ENCODE data around the gene AFM. TPM values are rescaled to one million over a fixed set of nuclear protein-coding genes. Genes with fewer than 3 reads are reported as not detected.

Gene AFM
- not detected for total RNA-seq

GRCh38 chr4:73481358-73481757 is at the start of gene AFM:
Gene AFM, plus strand, starts transcription at chr4:73481745. Its CDS starts 31 bp downstream, at chr4:73481776.
- Mint-ChIP-seq H3K27ac (no peak within 1 kb of the TSS), H3K4me3 (no peak within 1 kb of the TSS)
- CTCF ChIA-PET: no interaction called here

GRCh38 chr4:73431813-73432168 is 49.8 kb upstream of the AFM start:
- CTCF ChIA-PET: interaction anchor here (1.0 kb wide), 1 partner anchor 14 kb away, joined by 5 read pairs; no protein-coding TSS in a partner anchor
- Mint-ChIP-seq H3K4me1 (ENCODE audit: low read depth) (no peaks in the 10 kb centered on the region), H3K27me3 (ENCODE audit: low read depth) (peaks cover 5% of the 10 kb centered on the region), H3K27ac (no peak overlapping the region), H3K36me3 (ENCODE audit: low read depth) (no peaks in the 10 kb centered on the region), H3K4me3 (no peak overlapping the region), H3K9me3 (no peaks in the 10 kb centered on the region)
- intact Hi-C loops (cut with micrococcal nuclease): no loop called here
- DNase-seq: no peak

More at GRCh38 chr4:73481358-73481757, at the start of gene AFM:
- no peak for DNase-seq
- Mint-ChIP-seq H3K9me3 (no peaks in the 10 kb centered on the region), H3K27me3 (ENCODE audit: low read depth) (peaks cover 6% of the 10 kb centered on the region), H3K4me1 (ENCODE audit: low read depth) (no peaks in the 10 kb centered on the region), H3K36me3 (ENCODE audit: low read depth) (no peaks in the 10 kb centered on the region)
- intact Hi-C loops (cut with micrococcal nuclease): no loop called here

- Mint-ChIP-seq H3K4me1 (ENCODE audit: low read depth) (no peaks in the 10 kb centered on the region), H3K36me3 (ENCODE audit: low read depth) (no peaks in the 10 kb centered on the region), H3K27ac (no peak overlapping the region), H3K27me3 (ENCODE audit: low read depth) (peaks cover 5% of the 10 kb centered on the region), H3K9me3 (no peaks in the 10 kb centered on the region), H3K4me3 (no peak overlapping the region)
- intact Hi-C loops (cut with micrococcal nuclease): no loop called here
- CTCF ChIA-PET: interaction anchor here (1.0 to 1.6 kb wide), 3 partner anchors 14 kb away, joined by 4 to 5 read pairs (median 5); no protein-coding TSS in a partner anchor
- no peak for DNase-seq
These were observed 49.2 kb upstream of the AFM start for GRCh38 chr4:73432169-73433000.

- CTCF ChIA-PET: interaction anchor here (1.4 to 1.6 kb wide), 2 partner anchors 13 to 15 kb away, joined by 4 to 5 read pairs; no protein-coding TSS in a partner anchor
- Mint-ChIP-seq H3K4me1 (ENCODE audit: low read depth) (no peaks in the 10 kb centered on the region), H3K36me3 (ENCODE audit: low read depth) (no peaks in the 10 kb centered on the region), H3K27me3 (ENCODE audit: low read depth) (peaks cover 5% of the 10 kb centered on the region), H3K4me3 (no peak overlapping the region), H3K9me3 (no peaks in the 10 kb centered on the region), H3K27ac (no peak overlapping the region)
- DNase-seq: no peak
- intact Hi-C loops (cut with micrococcal nuclease): no loop called here
These were observed 48.4 kb upstream of the AFM start for GRCh38 chr4:73433140-73433539.

- intact Hi-C loops (cut with micrococcal nuclease): no loop called here
- no peaks in the 10 kb centered on the region for H3K9me3 Mint-ChIP-seq
- DNase-seq: no peak
- no peaks in the 10 kb centered on the region for H3K4me1 Mint-ChIP-seq (ENCODE audit: low read depth)
- no peaks in the 10 kb centered on the region for H3K36me3 Mint-ChIP-seq (ENCODE audit: low read depth)
- peaks cover 5% of the 10 kb centered on the region for H3K27me3 Mint-ChIP-seq (ENCODE audit: low read depth)
- no peak overlapping the region for H3K27ac Mint-ChIP-seq
- H3K4me3 Mint-ChIP-seq: no peak overlapping the region
- CTCF ChIA-PET: interaction anchor here (1.5 to 1.6 kb wide), 2 partner anchors 11 to 16 kb away, joined by 4 to 5 read pairs; no protein-coding TSS in a partner anchor
These were observed 47.2 kb upstream of the AFM start for GRCh38 chr4:73434311-73434710.

GRCh38 chr4:73435984-73436383 is 45.6 kb upstream of the AFM start, which contains the start of gene AFP:
Gene AFP, plus strand, starts transcription at chr4:73436221. Its CDS starts 42 bp downstream, at chr4:73436263.
- no peak for DNase-seq
- H3K27ac Mint-ChIP-seq: no peak within 1 kb of the TSS
- peaks cover 5% of the 10 kb centered on the region for H3K27me3 Mint-ChIP-seq (ENCODE audit: low read depth)
- intact Hi-C loops (cut with micrococcal nuclease): no loop called here
- CTCF ChIA-PET: no interaction called here
- H3K36me3 Mint-ChIP-seq (ENCODE audit: low read depth): no peaks in the 10 kb centered on the region
- H3K4me3 Mint-ChIP-seq: no peak within 1 kb of the TSS
- H3K4me1 Mint-ChIP-seq (ENCODE audit: low read depth): no peaks in the 10 kb centered on the region
- H3K9me3 Mint-ChIP-seq: no peaks in the 10 kb centered on the region

DNA sequence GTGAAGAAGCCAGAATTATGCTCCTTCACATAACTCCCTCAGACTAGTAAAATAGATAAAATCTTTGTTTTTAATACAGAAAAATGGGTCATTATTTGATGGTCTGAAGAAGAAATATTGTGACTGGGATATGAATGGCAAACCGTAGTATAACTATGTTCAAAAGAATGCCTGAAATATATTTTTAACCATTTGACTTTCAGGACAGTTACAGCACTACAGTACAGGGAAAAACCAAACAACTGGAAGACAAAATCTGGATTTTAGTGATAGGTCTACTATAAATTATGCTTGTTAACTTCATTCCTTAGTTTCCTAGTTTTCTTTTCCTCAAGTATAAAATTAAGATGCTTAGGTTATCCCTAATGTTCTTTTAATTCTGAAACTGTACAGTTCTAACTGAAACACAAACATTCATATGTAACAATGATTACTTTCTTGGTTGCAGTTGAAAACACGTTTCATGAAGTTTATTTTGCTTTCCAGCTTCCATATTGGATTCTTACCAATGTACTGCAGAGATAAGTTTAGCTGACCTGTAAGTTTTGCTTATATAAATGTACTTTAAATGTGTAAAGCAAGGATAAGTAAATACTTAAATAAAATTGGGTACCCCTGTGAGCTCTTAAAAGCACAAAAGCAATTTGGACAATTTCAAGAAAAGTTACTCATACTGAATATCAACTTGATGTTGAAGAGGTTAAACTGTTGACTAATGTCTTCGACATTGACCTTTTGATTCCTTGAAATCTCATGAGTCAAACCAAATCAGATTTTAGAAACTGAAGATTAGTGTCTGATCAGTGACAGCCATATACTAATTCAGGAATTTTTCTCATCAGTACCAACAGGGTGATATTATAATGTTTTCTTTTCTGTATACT is 44.6 kb upstream of the AFM start:
- intact Hi-C loops (cut with micrococcal nuclease): no loop called here
- CTCF ChIA-PET: interaction anchor here (1.4 kb wide), 1 partner anchor 9 kb away, joined by 5 read pairs; no protein-coding TSS in a partner anchor
- H3K27ac Mint-ChIP-seq: no peak overlapping the region
- no peaks in the 10 kb centered on the region for H3K36me3 Mint-ChIP-seq (ENCODE audit: low read depth)
- no peaks in the 10 kb centered on the region for H3K9me3 Mint-ChIP-seq
- no peaks in the 10 kb centered on the region for H3K4me1 Mint-ChIP-seq (ENCODE audit: low read depth)
- no peak overlapping the region for H3K4me3 Mint-ChIP-seq
- peaks cover 10% of the 10 kb centered on the region for H3K27me3 Mint-ChIP-seq (ENCODE audit: low read depth)
- no peak for DNase-seq

GRCh38 chr4:73437558-73437956 is 44.0 kb upstream of the AFM start:
- intact Hi-C loops (cut with micrococcal nuclease): no loop called here
- H3K36me3 Mint-ChIP-seq (ENCODE audit: low read depth): no peaks in the 10 kb centered on the region
- no peak overlapping the region for H3K4me3 Mint-ChIP-seq
- no peaks in the 10 kb centered on the region for H3K4me1 Mint-ChIP-seq (ENCODE audit: low read depth)
- H3K27ac Mint-ChIP-seq: no peak overlapping the region
- H3K27me3 Mint-ChIP-seq (ENCODE audit: low read depth): peaks cover 11% of the 10 kb centered on the region
- CTCF ChIA-PET: interaction anchor here (1.4 kb wide), 1 partner anchor 8 kb away, joined by 5 read pairs; no protein-coding TSS in a partner anchor
- no peak for DNase-seq
- no peaks in the 10 kb centered on the region for H3K9me3 Mint-ChIP-seq

DNA sequence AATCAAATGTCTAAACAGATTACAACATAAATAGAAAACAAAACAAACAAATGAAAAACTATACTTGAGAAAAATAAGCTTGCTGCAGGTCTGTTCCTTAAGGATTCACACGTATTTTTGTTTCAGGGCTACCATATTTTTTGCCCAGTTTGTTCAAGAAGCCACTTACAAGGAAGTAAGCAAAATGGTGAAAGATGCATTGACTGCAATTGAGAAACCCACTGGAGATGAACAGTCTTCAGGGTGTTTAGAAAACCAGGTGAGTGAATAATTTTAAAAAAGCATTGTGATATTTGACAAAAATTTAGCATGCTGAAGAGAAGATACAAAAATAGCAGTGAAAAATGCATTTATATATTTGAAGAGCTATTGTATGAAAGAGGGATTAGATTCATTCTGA is 43.5 kb upstream of the AFM start:
- Mint-ChIP-seq H3K4me1 (ENCODE audit: low read depth) (no peaks in the 10 kb centered on the region), H3K27ac (no peak overlapping the region), H3K4me3 (no peak overlapping the region), H3K36me3 (ENCODE audit: low read depth) (no peaks in the 10 kb centered on the region), H3K9me3 (no peaks in the 10 kb centered on the region), H3K27me3 (ENCODE audit: low read depth) (peaks cover 10% of the 10 kb centered on the region)
- no peak for DNase-seq
- intact Hi-C loops (cut with micrococcal nuclease): no loop called here
- CTCF ChIA-PET: interaction anchor here (0.6 to 1.4 kb wide), 2 partner anchors 8 to 18 kb away, joined by 3 to 5 read pairs; no protein-coding TSS in a partner anchor

- peaks cover 9% of the 10 kb centered on the region for H3K27me3 Mint-ChIP-seq (ENCODE audit: low read depth)
These were observed 42.8 kb upstream of the AFM start for GRCh38 chr4:73438582-73439215.

GRCh38 chr4:73439445-73439844 is 42.1 kb upstream of the AFM start:
- Mint-ChIP-seq H3K27me3 (ENCODE audit: low read depth) (peaks cover 7% of the 10 kb centered on the region), H3K36me3 (ENCODE audit: low read depth) (no peaks in the 10 kb centered on the region), H3K27ac (no peak overlapping the region), H3K4me3 (no peak overlapping the region), H3K9me3 (no peaks in the 10 kb centered on the region), H3K4me1 (ENCODE audit: low read depth) (no peaks in the 10 kb centered on the region)
- DNase-seq: no peak
- CTCF ChIA-PET: interaction anchor here (0.6 kb wide), 1 partner anchor 90 kb away, joined by 6 read pairs; no protein-coding TSS in a partner anchor
- intact Hi-C loops (cut with micrococcal nuclease): no loop called here

More at GRCh38 chr4:73438582-73439215, 42.8 kb upstream of the AFM start:
- no peaks in the 10 kb centered on the region for H3K36me3 Mint-ChIP-seq (ENCODE audit: low read depth)
- no peaks in the 10 kb centered on the region for H3K4me1 Mint-ChIP-seq (ENCODE audit: low read depth)
- H3K9me3 Mint-ChIP-seq: no peaks in the 10 kb centered on the region
- H3K4me3 Mint-ChIP-seq: no peak overlapping the region
- CTCF ChIA-PET: no interaction called here
- H3K27ac Mint-ChIP-seq: no peak overlapping the region
- intact Hi-C loops (cut with micrococcal nuclease): no loop called here
- no peak for DNase-seq

DNA sequence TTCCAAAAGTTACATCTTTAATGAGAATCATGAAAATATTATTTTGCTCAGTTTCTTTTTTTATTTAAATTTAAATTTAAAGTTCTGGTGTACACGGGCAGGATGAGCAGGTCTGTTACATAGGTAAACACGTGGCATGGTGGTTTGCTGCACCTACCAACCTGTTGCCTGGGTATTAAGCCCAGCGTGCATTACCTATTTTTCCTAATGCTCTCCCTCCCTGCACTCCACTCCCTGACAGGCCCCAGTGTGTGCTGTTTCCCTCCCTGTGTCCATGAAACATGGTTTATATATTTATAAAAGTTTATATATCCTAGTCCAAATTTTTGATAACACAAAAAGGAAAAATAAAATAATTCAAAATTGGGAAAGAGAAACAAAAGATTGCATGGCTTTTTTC is 41.6 kb upstream of the AFM start:
- Mint-ChIP-seq H3K36me3 (ENCODE audit: low read depth) (no peaks in the 10 kb centered on the region), H3K4me3 (no peak overlapping the region), H3K4me1 (ENCODE audit: low read depth) (no peaks in the 10 kb centered on the region), H3K27ac (no peak overlapping the region), H3K9me3 (no peaks in the 10 kb centered on the region), H3K27me3 (ENCODE audit: low read depth) (peaks cover 6% of the 10 kb centered on the region)
- intact Hi-C loops (cut with micrococcal nuclease): no loop called here
- no peak for DNase-seq
- CTCF ChIA-PET: interaction anchor here (0.6 kb wide), 1 partner anchor 90 kb away, joined by 6 read pairs; no protein-coding TSS in a partner anchor
